Activated CD4-positive, alpha-beta T cell treated with anti-CD3 and anti-CD28 coated beads for 4 hours (primary cell): ENCODE data around the gene PLD5.
"Not testable (repeated sequence)": the region's sequence is repeated elsewhere in the genome, so short reads cannot be mapped to it uniquely, and the experiment has no call there.

ENCODE experiments used
- DNase-seq, 2 donors: peaks; one replicate each; pipeline ENCODE4 v3.0.0-alpha.2; 2020

Gene PLD5

GRCh38 chr1:242477944-242478343 lies 46.6 kb downstream of the PLD5 start:
- DNase-seq: no peak

- DNase-seq: no peak
These were observed 53.7 kb downstream of the PLD5 start for GRCh38 chr1:242470774-242471173.

GRCh38 chr1:242468784-242469183 lies 55.7 kb downstream of the PLD5 start:
- DNase-seq: no peak

- no peak for DNase-seq
These were observed 56.8 kb downstream of the PLD5 start for GRCh38 chr1:242467556-242468145.

- no peak for DNase-seq
These were observed 61.6 kb downstream of the PLD5 start for GRCh38 chr1:242462867-242463266.

GRCh38 chr1:242459740-242460139 lies 64.8 kb downstream of the PLD5 start:
- DNase-seq: not testable (repeated sequence)

- no peak for DNase-seq
These were observed 67.7 kb downstream of the PLD5 start for GRCh38 chr1:242456726-242457269.

- no peak for DNase-seq
These were observed 69.5 kb downstream of the PLD5 start for GRCh38 chr1:242455052-242455361.

GRCh38 chr1:242454262-242455051 lies 70.0 kb downstream of the PLD5 start:
- DNase-seq: no peak

- DNase-seq: no peak
These were observed 71.9 kb downstream of the PLD5 start for GRCh38 chr1:242452573-242452972.

GRCh38 chr1:242449661-242450060 lies 74.8 kb downstream of the PLD5 start:
- no peak for DNase-seq

GRCh38 chr1:242448910-242449645 lies 75.4 kb downstream of the PLD5 start:
- no peak for DNase-seq

- DNase-seq: no peak
These were observed 76.8 kb downstream of the PLD5 start for GRCh38 chr1:242447689-242448088.

GRCh38 chr1:242440757-242441156 lies 83.7 kb downstream of the PLD5 start:
- no peak for DNase-seq

- no peak for DNase-seq
These were observed 89.3 kb downstream of the PLD5 start for GRCh38 chr1:242435200-242435599.

- no peak for DNase-seq
These were observed 91.9 kb downstream of the PLD5 start for GRCh38 chr1:242432491-242433095.

- DNase-seq: no peak
These were observed 92.7 kb downstream of the PLD5 start for GRCh38 chr1:242431786-242432185.

GRCh38 chr1:242430956-242431355 lies 93.5 kb downstream of the PLD5 start:
- DNase-seq: no peak

GRCh38 chr1:242428399-242429190 lies 95.9 kb downstream of the PLD5 start:
- no peak for DNase-seq

GRCh38 chr1:242427519-242427918 lies 97.0 kb downstream of the PLD5 start:
- no peak for DNase-seq

- DNase-seq: no peak
These were observed 98.1 kb downstream of the PLD5 start for GRCh38 chr1:242426271-242426905.

GRCh38 chr1:242425232-242425631 lies 99.3 kb downstream of the PLD5 start:
- no peak for DNase-seq
